Parathyroid adenoma (tissue), 2 donors: ENCODE measurements around the gene CRISP3.
"Not testable (repeated sequence)": the region's sequence is repeated elsewhere in the genome, so short reads cannot be mapped to it uniquely, and the experiment has no call there.

Source experiments
- H2AFZ ChIP-seq: fragments of 300-600 bp; sonication (generic); one replicate; pipeline ENCODE4 v1.7.0; 2017; ENCODE audit warnings: antibody characterized with exemption, mild to moderate bottlenecking
- H3K27ac ChIP-seq: fragments of 300-600 bp; sonication (generic); one replicate; pipeline ENCODE4 v1.7.0; 2017
- H3K27me3 ChIP-seq: fragments of 300-600 bp; sonication (generic); one replicate; pipeline ENCODE4 v1.7.0; 2017; ENCODE audit warnings: low read length; ENCODE audit not compliant: control insufficient read depth, insufficient read depth
- H3K36me3 ChIP-seq: fragments of 300-600 bp; sonication (generic); one replicate; pipeline ENCODE4 v1.7.0; 2017; ENCODE audit warnings: low read length; ENCODE audit not compliant: control insufficient read depth, insufficient read depth
- H3K4me1 ChIP-seq: fragments of 300-600 bp; sonication (generic); one replicate; pipeline ENCODE4 v1.7.0; 2017; ENCODE audit warnings: control low read depth
- H3K4me2 ChIP-seq: fragments of 300-600 bp; sonication (generic); one replicate; pipeline ENCODE4 v1.7.0; 2017; ENCODE audit warnings: low read length
- H3K4me3 ChIP-seq: fragments of 300-600 bp; sonication (generic); one replicate; pipeline ENCODE4 v1.7.0; 2017; ENCODE audit warnings: low read depth, low read length
- H3K79me2 ChIP-seq: fragments of 300-600 bp; sonication (generic); one replicate; pipeline ENCODE4 v1.7.0; 2017; ENCODE audit warnings: control low read depth
- H3K9ac ChIP-seq: fragments of 300-600 bp; sonication (generic); one replicate; pipeline ENCODE4 v1.7.0; 2017; ENCODE audit warnings: mild to moderate bottlenecking
- H3K9me3 ChIP-seq: fragments of 300-600 bp; sonication (generic); one replicate; pipeline ENCODE4 v1.7.0; 2017; ENCODE audit warnings: low read length; ENCODE audit not compliant: control insufficient read depth
- CTCF ChIP-seq: fragments of 300-600 bp; sonication (generic); IDR thresholded peaks from one replicate; pipeline ENCODE4 v1.7.0; 2017; ENCODE audit warnings: antibody characterized with exemption, mild to moderate bottlenecking
- donor health status: primary hyperparathyroidism.

Gene CRISP3

GRCh38 chr6:49732781-49733180, 11.4 kb downstream of the CRISP3 start:
- no peaks in the 10 kb centered on the region for H3K36me3 ChIP-seq
- no peaks in the 10 kb centered on the region for H3K27me3 ChIP-seq
- TF ChIP-seq CTCF, result no peak
- H3K4me2 ChIP-seq, result no peak overlapping the region
- H3K9me3 ChIP-seq, result no peaks in the 10 kb centered on the region
- no peaks in the 10 kb centered on the region for H3K4me1 ChIP-seq
- no peak overlapping the region for H3K9ac ChIP-seq
- no peak overlapping the region for H2AFZ ChIP-seq
- no peak overlapping the region for H3K27ac ChIP-seq
- no peak overlapping the region for H3K4me3 ChIP-seq
- H3K79me2 ChIP-seq, result no peaks in the 10 kb centered on the region

- H3K9me3 ChIP-seq, result no peaks in the 10 kb centered on the region
- no peaks in the 10 kb centered on the region for H3K4me1 ChIP-seq
- H3K36me3 ChIP-seq, result no peaks in the 10 kb centered on the region
These were observed 13.9 kb downstream of the CRISP3 start for GRCh38 chr6:49730251-49730650.

GRCh38 chr6:49723917-49724316, 20.3 kb downstream of the CRISP3 start:
- not testable (repeated sequence) for H2AFZ ChIP-seq, H3K9me3 ChIP-seq, H3K4me1 ChIP-seq, H3K27ac ChIP-seq, H3K27me3 ChIP-seq, H3K36me3 ChIP-seq, H3K9ac ChIP-seq, H3K4me2 ChIP-seq, H3K79me2 ChIP-seq, H3K4me3 ChIP-seq

More at GRCh38 chr6:49730251-49730650, 13.9 kb downstream of the CRISP3 start:
- no peak overlapping the region for H3K4me3 ChIP-seq
- H3K27me3 ChIP-seq, result no peaks in the 10 kb centered on the region
- H2AFZ ChIP-seq, result no peak overlapping the region
- H3K27ac ChIP-seq, result no peak overlapping the region
- H3K9ac ChIP-seq, result no peak overlapping the region
- H3K4me2 ChIP-seq, result no peak overlapping the region
- no peaks in the 10 kb centered on the region for H3K79me2 ChIP-seq
- TF ChIP-seq CTCF, result no peak

GRCh38 chr6:49721297-49721696, 22.9 kb downstream of the CRISP3 start:
- no peak overlapping the region for H3K4me2 ChIP-seq
- H2AFZ ChIP-seq, result no peak overlapping the region
- no peaks in the 10 kb centered on the region for H3K36me3 ChIP-seq
- H3K4me3 ChIP-seq, result no peak overlapping the region
- H3K4me1 ChIP-seq, result no peaks in the 10 kb centered on the region
- no peak overlapping the region for H3K9ac ChIP-seq
- no peaks in the 10 kb centered on the region for H3K27me3 ChIP-seq
- H3K79me2 ChIP-seq, result no peaks in the 10 kb centered on the region
- no peaks in the 10 kb centered on the region for H3K9me3 ChIP-seq
- no peak for TF ChIP-seq CTCF
- no peak overlapping the region for H3K27ac ChIP-seq

- H2AFZ ChIP-seq, result no peak overlapping the region
- H3K4me3 ChIP-seq, result no peak overlapping the region
- TF ChIP-seq CTCF, result no peak
These were observed 23.8 kb downstream of the CRISP3 start for GRCh38 chr6:49720372-49720771.

More at GRCh38 chr6:49720372-49720771, 23.8 kb downstream of the CRISP3 start:
- H3K9ac ChIP-seq, result no peak overlapping the region
- no peak overlapping the region for H3K4me2 ChIP-seq
- H3K79me2 ChIP-seq, result no peaks in the 10 kb centered on the region
- H3K4me1 ChIP-seq, result no peaks in the 10 kb centered on the region
- no peak overlapping the region for H3K27ac ChIP-seq
- H3K36me3 ChIP-seq, result no peaks in the 10 kb centered on the region
- H3K27me3 ChIP-seq, result no peaks in the 10 kb centered on the region
- no peaks in the 10 kb centered on the region for H3K9me3 ChIP-seq
